HepG2 (cell line): ENCODE data around the gene SLC22A13. TPM values are rescaled to one million over a fixed set of nuclear protein-coding genes. Genes with fewer than 3 reads are reported as not detected.
"Not testable (repeated sequence)": the region's sequence is repeated elsewhere in the genome, so short reads cannot be mapped to it uniquely, and the experiment has no call there.

Source experiments
- ATAC-seq: fragments of 200-7000 bp; cut with Tn5 transposase; 3 replicates; pipeline ENCODE4 v1.9.1; 2020; ENCODE audit warnings: mild to moderate bottlenecking, moderate library complexity
- BruUV-seq: library from RNA; stranded (reverse); fragments of 400-500 nt; replicated peaks from 2 replicates; lab custom pipeline; 2021; lab: Mats Ljungman, UMichigan
- CTCF ChIA-PET: fragments of 300-600 bp; formaldehyde crosslinking; extraction: SDS; loops from one replicate; lab custom pipeline; 2021; ENCODE audit warnings: low total read pairs, inconsistent platforms, low intra/inter-chr PET ratio; lab: Yijun Ruan, JAX
- POLR2A ChIA-PET: fragments of 350-600 bp; sonication (Branson Sonifier 250); formaldehyde crosslinking; loops from one replicate; lab custom pipeline; 2020; ENCODE audit warnings: antibody characterized with exemption, inconsistent platforms; lab: Yijun Ruan, JAX
- DNase-seq: peaks from one replicate; pipeline ENCODE4 v3.0.0-alpha.2; 2015; ENCODE audit warnings: low spot score
- FAIRE-seq: peaks from 3 replicates; lab custom pipeline; 2011; peaks lifted over from hg19 to GRCh38; lab: Jason Lieb, UNC
- H2AFZ ChIP-seq: one replicate; pipeline ENCODE4 v1.6.1; 2011; ENCODE audit warnings: low read length, inconsistent platforms
- H3K27ac ChIP-seq: fragments of 300-600 bp; 3 replicates; pipeline ENCODE4 v1.8.0; 2011; ENCODE audit warnings: mixed run types, mild to moderate bottlenecking, mixed read lengths, low read length, inconsistent platforms; ENCODE audit not compliant: insufficient read depth; ENCODE audit errors: extremely low read length
- H3K27me3 ChIP-seq, 2 experiments: fragments of 200-600 bp in 1 of 2; 2 replicates in 1 of 2; 3 replicates in 1 of 2; pipeline versions ENCODE4 v1.6.0 to v1.8.0; 2011; ENCODE audit warnings: low read length in 2 of 2, mild to moderate bottlenecking in 2 of 2, moderate library complexity in 2 of 2, inconsistent platforms in 1 of 2; ENCODE audit not compliant: insufficient read depth in 2 of 2, control insufficient read depth in 1 of 2
- H3K36me3 ChIP-seq, 2 experiments: fragments of 200-600 bp in 1 of 2; replicated peaks in 1 of 2; 2 replicates in 1 of 2; 3 replicates in 1 of 2; pipeline versions ENCODE4 v1.5.1 to v1.8.0; 2011; ENCODE audit warnings: low read length in 2 of 2, inconsistent platforms in 1 of 2; ENCODE audit not compliant: insufficient read depth in 2 of 2, control insufficient read depth in 1 of 2
- H3K4me1 ChIP-seq: 2 replicates; pipeline ENCODE4 v1.5.1; 2012; ENCODE audit warnings: low read length, inconsistent platforms; ENCODE audit not compliant: insufficient read depth
- H3K4me2 ChIP-seq: 2 replicates; pipeline ENCODE4 v1.6.0; 2011; ENCODE audit warnings: low read depth, low read length, inconsistent platforms
- H3K4me3 ChIP-seq, 3 experiments: fragments of 200-600 bp in 1 of 3; sonication (generic), shearing (Covaris generic) in 1 of 3; replicated peaks in 1 of 3; 2 replicates each; pipeline ENCODE4 v1.5.1; 2011 to 2016; ENCODE audit warnings: low read length in 3 of 3, inconsistent platforms in 2 of 3, low read depth in 2 of 3, mild to moderate bottlenecking in 2 of 3, control low read depth in 1 of 3, mixed read lengths in 1 of 3; ENCODE audit not compliant: insufficient read depth in 1 of 3
- H3K79me2 ChIP-seq: one replicate; pipeline ENCODE4 v1.6.1; 2011; ENCODE audit warnings: low read length, inconsistent platforms; ENCODE audit not compliant: insufficient read depth
- H3K9ac ChIP-seq: 2 replicates; pipeline ENCODE4 v1.6.0; 2011; ENCODE audit warnings: mild to moderate bottlenecking, low read depth, low read length, inconsistent platforms; ENCODE audit not compliant: insufficient read depth
- H3K9me3 ChIP-seq: 2 replicates; pipeline ENCODE4 v1.5.1; 2012; ENCODE audit warnings: mild to moderate bottlenecking, low read length
- H4K20me1 ChIP-seq: 2 replicates; pipeline ENCODE4 v1.6.0; 2011; ENCODE audit warnings: inconsistent platforms, mild to moderate bottlenecking, low read length, moderate library complexity; ENCODE audit not compliant: insufficient read depth
- WGBS: methylation state at CpG from one replicate; pipeline ENCODE4 v1.1.6; 2017; ENCODE audit warnings: low lambda C conversion rate; 5-methylcytosine and 5-hydroxymethylcytosine counted together
- in situ Hi-C: cut with HindIII; loops from 2 replicates; pipeline ENCODE4 v1.10.0; 2017; ENCODE audit warnings: low pct_unique_long_range_greater_than_20kb; ENCODE audit not compliant: extremely low pct_ligation_motif_present
- intact Hi-C: fragments of 100-400 bp; cut with micrococcal nuclease; formaldehyde crosslinking; loops from one replicate; pipeline ENCODE4 v1.10.0; 2022; ENCODE audit not compliant: unreplicated experiment
- polyA plus RNA-seq, 8 experiments: library from polyadenylated mRNA; depleted of rRNA in 3 of 8; stranded (reverse) in 7 of 8; unstranded in 1 of 8; fragments of >200 nt; fragmentation: Illumina TruSeq in 4 of 8; extraction: Trizol in 4 of 8; gene quantifications; 2 replicates each; pipeline versions ENCODE4 v1.2.1 to v1.2.3, GENCODE V29; 2011 to 2016; ENCODE audit warnings: low read depth in 4 of 8, missing spikeins in 1 of 8, mixed read lengths in 1 of 8; ENCODE audit not compliant: insufficient read depth in 1 of 8
- total RNA-seq, 5 experiments: library from RNA; depleted of rRNA; stranded (reverse); fragments of >200 nt; fragmentation: Illumina TruSeq; extraction: Trizol; gene quantifications; 2 replicates each; pipeline ENCODE4 v1.2.3, GENCODE V29; 2016; ENCODE audit warnings: low read depth in 1 of 5

SLC22A13 gene
- total and polyA plus RNA-seq, 2 of the 13 experiments (the other 11 are each of a cell fraction or from before 2014, with no cell fraction given): 0.20 TPM; not detected in 1

DNA sequence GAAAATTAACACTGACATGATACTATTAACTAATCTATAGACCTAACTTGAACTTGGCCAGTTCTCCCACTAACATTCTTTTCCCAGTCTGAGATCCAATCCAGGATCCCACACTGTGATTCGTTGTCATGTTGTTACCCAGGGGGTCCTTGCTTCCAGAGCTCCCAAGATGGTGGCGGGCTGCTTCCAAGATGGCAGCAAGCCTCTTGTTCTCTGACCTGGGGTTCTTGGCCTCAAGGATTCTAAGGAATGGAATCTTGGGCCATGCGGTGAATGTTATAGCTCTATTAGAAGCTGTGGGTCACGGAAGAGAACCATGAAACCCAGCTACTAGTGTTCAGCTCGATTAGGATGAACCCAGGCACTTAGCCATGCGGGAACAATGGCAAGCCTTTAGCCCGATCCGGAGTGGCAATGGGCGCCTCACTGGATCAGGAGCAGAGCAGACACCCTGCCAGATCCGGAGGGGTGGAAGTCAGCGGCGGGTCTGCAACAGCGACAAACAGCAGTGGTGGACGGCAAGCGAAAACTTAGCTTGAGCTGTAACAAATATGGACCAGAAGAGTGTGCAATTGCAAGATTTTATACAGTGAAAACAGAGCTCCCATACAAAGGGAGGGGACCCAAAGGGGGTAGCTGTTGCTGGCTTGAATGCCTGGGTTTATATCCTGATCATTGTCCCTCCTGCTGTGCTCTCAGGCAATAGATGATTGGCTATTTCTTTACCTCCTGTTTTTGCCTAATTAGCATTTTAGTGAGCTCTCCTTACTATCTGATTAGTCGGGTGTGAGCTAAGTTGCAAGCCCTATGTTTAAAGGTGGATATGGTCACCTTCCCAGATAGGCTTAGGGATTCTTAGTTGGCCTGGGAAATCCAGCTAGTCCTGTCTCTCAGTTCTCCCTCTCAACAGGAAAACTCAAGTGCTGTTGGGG lies 23.9 kb downstream of the SLC22A13 start:
- H3K36me3 ChIP-seq, H3K4me2 ChIP-seq, H2AFZ ChIP-seq, H3K27me3 ChIP-seq, H3K4me3 ChIP-seq, ATAC-seq, in situ Hi-C loops, intact Hi-C loops, POLR2A ChIA-PET, DNase-seq, BruUV-seq, CTCF ChIA-PET, H3K4me1 ChIP-seq, H3K9me3 ChIP-seq, H3K9ac ChIP-seq, H3K27ac ChIP-seq, H4K20me1 ChIP-seq, H3K79me2 ChIP-seq, FAIRE-seq: not testable (repeated sequence)
- 52% methylated on average over 16 of the region's 16 CpGs for WGBS

DNA sequence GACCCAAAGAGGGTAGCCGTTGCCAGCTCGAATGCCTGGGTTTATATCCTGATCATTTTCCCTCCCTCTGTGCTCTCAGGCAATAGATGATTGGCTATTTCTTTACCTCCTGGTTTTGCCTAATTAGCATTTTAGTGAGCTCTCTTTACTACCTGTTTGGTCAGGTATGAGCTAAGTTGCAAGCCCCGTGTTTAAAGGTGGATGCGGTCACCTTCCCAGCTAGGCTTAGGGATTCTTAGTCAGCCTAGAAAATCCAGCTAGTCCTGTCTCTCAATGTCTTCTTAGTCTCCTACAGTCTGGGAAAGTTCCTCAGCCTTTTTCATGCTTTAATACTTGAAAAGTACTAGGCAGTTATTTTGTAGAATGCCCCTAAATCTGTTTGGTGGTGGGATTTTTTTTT lies 31.4 kb downstream of the SLC22A13 start:
- intact Hi-C loops, H3K9ac ChIP-seq, BruUV-seq, H3K79me2 ChIP-seq, CTCF ChIA-PET, H3K9me3 ChIP-seq, in situ Hi-C loops, ATAC-seq, H3K36me3 ChIP-seq, H3K4me1 ChIP-seq, H3K27me3 ChIP-seq, DNase-seq, H2AFZ ChIP-seq, H3K4me3 ChIP-seq, FAIRE-seq, H4K20me1 ChIP-seq, H3K4me2 ChIP-seq, H3K27ac ChIP-seq: not testable (repeated sequence)
- POLR2A ChIA-PET: interaction anchor here (0.6 kb wide), 1 partner anchor 35 kb away, joined by 3 read pairs; no protein-coding TSS in a partner anchor
- WGBS: 4% methylated on average over 4 of the region's 4 CpGs
